Activated CD8-positive, alpha-beta memory T cell treated with anti-CD3 and anti-CD28 coated beads, Interleukin-2, amount 10 ng/mL, durations not matched to agents 7 days and 5 days (primary cell): ENCODE results near the gene ACTL8. TPM values are rescaled to one million over a fixed set of nuclear protein-coding genes. Genes with fewer than 3 reads are reported as not detected.

Experiments used
- ATAC-seq: fragments of 150-1000 bp; cut with Tn5 transposase; one replicate; pipeline ENCODE4 v1.10.0; 2021; ENCODE audit warnings: moderate library complexity
- CTCF ChIA-PET: fragments of 350-600 bp; sonication (Branson Sonifier 250); formaldehyde crosslinking; loops from one replicate; lab custom pipeline; 2021; ENCODE audit warnings: antibody characterized with exemption; lab: Charles Lee
- DNase-seq: peaks from one replicate; pipeline ENCODE4 v3.0.0-alpha.2; 2020
- H3K27ac Mint-ChIP-seq: one replicate; pipeline ENCODE4 v1.8.0; 2021; ENCODE audit warnings: mild to moderate bottlenecking, mixed read lengths
- H3K27me3 Mint-ChIP-seq: one replicate; pipeline ENCODE4 v1.8.0; 2021; ENCODE audit warnings: mixed read lengths
- H3K36me3 Mint-ChIP-seq: one replicate; pipeline ENCODE4 v1.8.0; 2021; ENCODE audit warnings: mild to moderate bottlenecking, mixed read lengths
- H3K4me1 Mint-ChIP-seq: one replicate; pipeline ENCODE4 v1.8.0; 2021; ENCODE audit warnings: mixed read lengths
- H3K4me3 Mint-ChIP-seq: one replicate; pipeline ENCODE4 v1.8.0; 2021; ENCODE audit warnings: mild to moderate bottlenecking, moderate library complexity, mixed read lengths
- H3K9me3 Mint-ChIP-seq: one replicate; pipeline ENCODE4 v1.8.0; 2022; ENCODE audit warnings: low read depth, mixed read lengths
- total RNA-seq, 2 experiments: library from RNA; stranded (reverse); gene quantifications; one replicate each; pipeline ENCODE4 v1.2.3, GENCODE V29; 2021

Gene ACTL8
- total RNA-seq, 2 experiments from 2014 or later, result not detected

DNA sequence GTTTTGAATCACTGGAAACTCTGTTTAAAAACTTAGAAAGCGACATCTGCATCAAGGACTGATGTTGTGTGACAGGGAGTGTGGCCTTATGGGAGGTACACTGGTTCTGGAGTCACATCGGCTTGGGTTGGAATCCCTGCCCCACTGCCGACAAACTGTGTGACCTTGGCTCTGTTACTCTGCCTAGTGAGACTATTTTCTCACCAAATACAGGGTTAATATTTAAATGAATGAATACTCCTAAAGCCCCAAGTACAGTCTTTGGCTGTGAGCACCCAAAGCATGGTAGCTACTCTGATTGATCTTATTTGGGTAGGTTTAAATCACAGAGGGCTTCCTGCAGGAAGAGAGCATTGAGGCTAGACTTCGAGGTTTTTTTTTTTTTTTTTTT lies 102.0 kb downstream of the ACTL8 start:
- Mint-ChIP-seq H3K4me1 (no peaks in the 10 kb centered on the region), H3K9me3 (no peaks in the 10 kb centered on the region), H3K27me3 (no peaks in the 10 kb centered on the region), H3K4me3 (no peak overlapping the region), H3K27ac (no peak overlapping the region), H3K36me3 (no peaks in the 10 kb centered on the region)
- DNase-seq (no peak), ATAC-seq (no peak)
- CTCF ChIA-PET, result no interaction called here

DNA sequence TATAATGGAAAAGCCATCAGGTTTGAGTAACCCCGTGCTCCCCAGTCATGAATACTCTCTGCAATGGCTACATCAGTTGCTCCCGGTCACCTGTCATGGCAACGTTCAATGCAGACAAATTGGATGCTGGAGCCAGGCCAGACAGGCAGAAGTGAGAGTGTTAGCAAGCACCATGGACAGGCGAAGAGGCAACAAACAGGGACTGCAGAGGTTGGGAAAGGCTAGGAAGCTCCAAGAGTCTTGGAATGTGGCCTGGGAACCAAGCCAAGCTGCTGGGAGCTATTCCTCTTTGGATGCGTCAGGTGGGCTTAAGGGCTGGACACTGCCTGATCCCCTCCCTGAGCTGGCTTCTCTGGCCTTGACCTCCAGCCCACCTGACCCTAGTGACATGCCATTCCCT lies 102.9 kb downstream of the ACTL8 start:
- Mint-ChIP-seq H3K36me3 (no peaks in the 10 kb centered on the region), H3K4me1 (no peaks in the 10 kb centered on the region), H3K4me3 (no peak overlapping the region), H3K27ac (no peak overlapping the region), H3K9me3 (no peaks in the 10 kb centered on the region), H3K27me3 (no peaks in the 10 kb centered on the region)
- ATAC-seq (no peak), DNase-seq (no peak)
- CTCF ChIA-PET, result no interaction called here

- Mint-ChIP-seq H3K36me3 (no peaks in the 10 kb centered on the region), H3K4me3 (no peak overlapping the region), H3K27ac (no peak overlapping the region), H3K27me3 (no peaks in the 10 kb centered on the region), H3K4me1 (no peaks in the 10 kb centered on the region), H3K9me3 (no peaks in the 10 kb centered on the region)
- ATAC-seq (no peak), DNase-seq (no peak)
- CTCF ChIA-PET, result no interaction called here
These were observed 105.7 kb downstream of the ACTL8 start for GRCh38 chr1:17860812-17861211.

DNA sequence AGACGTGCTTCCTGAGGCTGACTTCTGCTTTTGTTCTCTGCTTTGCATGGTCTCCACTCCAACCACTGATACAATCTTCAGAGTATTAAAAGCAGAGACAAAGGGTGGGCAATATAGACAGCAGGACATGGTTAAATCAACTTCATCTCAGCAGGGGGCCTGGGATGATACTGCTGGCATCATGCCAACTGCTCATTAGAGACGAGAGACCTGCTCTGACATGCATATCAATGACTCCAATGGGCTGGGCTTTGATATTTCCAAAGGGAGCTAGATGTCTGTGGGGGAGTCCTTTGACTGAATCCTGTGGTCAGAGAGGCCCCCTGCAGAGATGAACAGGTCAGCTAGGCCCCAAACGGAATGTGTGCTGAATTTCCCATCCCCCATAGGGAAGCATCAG lies 106.6 kb downstream of the ACTL8 start:
- ATAC-seq, result no peak
- Mint-ChIP-seq H3K27ac (no peak overlapping the region), H3K9me3 (no peaks in the 10 kb centered on the region), H3K4me1 (no peaks in the 10 kb centered on the region), H3K27me3 (no peaks in the 10 kb centered on the region), H3K4me3 (no peak overlapping the region), H3K36me3 (no peaks in the 10 kb centered on the region)
- DNase-seq, result no peak
- CTCF ChIA-PET, result no interaction called here

- CTCF ChIA-PET, result no interaction called here
- Mint-ChIP-seq H3K36me3 (no peaks in the 10 kb centered on the region), H3K4me1 (no peaks in the 10 kb centered on the region), H3K27me3 (no peaks in the 10 kb centered on the region), H3K9me3 (no peaks in the 10 kb centered on the region), H3K27ac (no peak overlapping the region), H3K4me3 (no peak overlapping the region)
- no peak for DNase-seq
- ATAC-seq, result no peak
These were observed 107.0 kb downstream of the ACTL8 start for GRCh38 chr1:17862121-17862520.

- DNase-seq (no peak), ATAC-seq (no peak)
- H3K9me3 Mint-ChIP-seq, result peaks cover 2% of the 10 kb centered on the region
- H3K27ac Mint-ChIP-seq, result no peak overlapping the region
- H3K27me3 Mint-ChIP-seq, result no peaks in the 10 kb centered on the region
- H3K4me3 Mint-ChIP-seq, result no peak overlapping the region
- no peaks in the 10 kb centered on the region for H3K36me3 Mint-ChIP-seq
- no peaks in the 10 kb centered on the region for H3K4me1 Mint-ChIP-seq
- CTCF ChIA-PET, result no interaction called here
These were observed 111.0 kb downstream of the ACTL8 start for GRCh38 chr1:17865912-17866739.

- H3K4me1 Mint-ChIP-seq, result no peaks in the 10 kb centered on the region
- ATAC-seq (no peak), DNase-seq (no peak)
- H3K27me3 Mint-ChIP-seq, result no peaks in the 10 kb centered on the region
- CTCF ChIA-PET, result no interaction called here
- peaks cover 2% of the 10 kb centered on the region for H3K9me3 Mint-ChIP-seq
- H3K27ac Mint-ChIP-seq, result no peak overlapping the region
- no peaks in the 10 kb centered on the region for H3K36me3 Mint-ChIP-seq
- no peak overlapping the region for H3K4me3 Mint-ChIP-seq
These were observed 111.6 kb downstream of the ACTL8 start for GRCh38 chr1:17866740-17867029.

GRCh38 chr1:17867470-17867869 lies 112.3 kb downstream of the ACTL8 start:
- CTCF ChIA-PET, result no interaction called here
- Mint-ChIP-seq H3K36me3 (no peaks in the 10 kb centered on the region), H3K9me3 (peaks cover 2% of the 10 kb centered on the region), H3K4me3 (no peak overlapping the region), H3K4me1 (no peaks in the 10 kb centered on the region), H3K27me3 (no peaks in the 10 kb centered on the region), H3K27ac (no peak overlapping the region)
- DNase-seq, result no peak
- ATAC-seq, result no peak

DNA sequence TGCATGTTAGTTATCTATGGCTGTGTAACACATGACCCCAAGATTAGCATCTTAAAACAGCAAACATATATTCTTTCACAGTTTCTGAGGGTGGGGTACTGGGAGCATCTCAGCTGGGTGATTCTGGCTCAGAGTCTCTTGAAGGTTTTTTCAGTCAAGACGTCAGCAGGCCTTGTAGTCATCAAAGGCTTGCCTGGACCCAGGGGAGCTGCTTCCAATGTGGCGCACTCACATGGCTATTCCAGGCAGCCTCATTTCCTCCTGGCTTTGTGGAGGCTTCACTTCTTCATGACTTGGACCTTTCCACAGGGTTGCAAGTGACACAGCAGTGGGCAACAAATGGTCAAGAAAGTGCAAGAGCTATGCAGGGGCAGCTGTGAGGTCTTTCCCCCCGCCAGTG lies 114.7 kb downstream of the ACTL8 start:
- H3K4me1 Mint-ChIP-seq, result no peaks in the 10 kb centered on the region
- no peaks in the 10 kb centered on the region for H3K27me3 Mint-ChIP-seq

GRCh38 chr1:17870679-17871078 lies 115.5 kb downstream of the ACTL8 start:
- Mint-ChIP-seq H3K36me3 (no peaks in the 10 kb centered on the region), H3K4me1 (no peaks in the 10 kb centered on the region), H3K27me3 (no peaks in the 10 kb centered on the region), H3K4me3 (no peak overlapping the region), H3K9me3 (peaks cover 2% of the 10 kb centered on the region), H3K27ac (no peak overlapping the region)
- CTCF ChIA-PET, result no interaction called here
- no peak for DNase-seq
- no peak for ATAC-seq

More for the DNA sequence above, 114.7 kb downstream of the ACTL8 start:
- Mint-ChIP-seq H3K9me3 (peaks cover 2% of the 10 kb centered on the region), H3K36me3 (no peaks in the 10 kb centered on the region), H3K27ac (no peak overlapping the region), H3K4me3 (no peak overlapping the region)
- ATAC-seq (no peak), DNase-seq (no peak)
- CTCF ChIA-PET, result interaction anchor here (0.6 kb wide), 1 partner anchor 19 kb away, joined by 3 read pairs; no protein-coding TSS in a partner anchor

DNA sequence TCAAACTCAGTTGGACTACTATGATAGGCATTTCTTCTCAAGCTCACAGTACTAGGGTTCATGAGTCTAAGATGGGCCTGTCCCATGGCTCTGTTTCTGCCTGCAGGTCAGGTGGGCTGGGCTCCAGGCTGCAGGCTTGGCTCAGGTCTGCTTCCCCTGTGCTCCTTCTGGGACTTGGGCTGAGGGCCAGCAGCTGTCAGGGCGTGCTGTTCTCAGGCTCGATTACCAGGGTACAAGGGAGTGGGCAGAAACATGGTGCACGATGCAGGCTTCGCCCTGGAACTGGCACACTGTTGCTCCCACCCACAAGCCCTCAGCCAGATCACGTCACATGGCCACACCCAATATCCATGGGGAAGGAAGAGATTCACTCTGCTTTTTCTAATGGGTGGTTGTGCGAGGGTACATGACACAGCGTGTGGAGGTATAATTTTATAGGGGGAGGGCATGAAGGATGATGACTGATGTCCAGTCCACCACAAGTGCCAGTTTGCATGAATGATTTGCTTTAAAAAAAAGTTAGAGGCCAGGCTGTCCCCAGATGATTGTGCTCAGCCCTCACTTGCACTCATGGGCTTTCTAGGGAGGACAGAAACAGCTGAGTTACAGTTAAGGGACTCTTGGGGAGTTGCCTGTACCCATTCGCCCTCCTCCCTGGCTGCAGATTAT lies 118.0 kb downstream of the ACTL8 start:
- Mint-ChIP-seq H3K9me3 (no peaks in the 10 kb centered on the region), H3K27me3 (no peaks in the 10 kb centered on the region), H3K36me3 (no peaks in the 10 kb centered on the region), H3K4me3 (no peak overlapping the region), H3K4me1 (no peaks in the 10 kb centered on the region), H3K27ac (no peak overlapping the region)
- ATAC-seq, result no peak
- no peak for DNase-seq
- CTCF ChIA-PET, result no interaction called here

- CTCF ChIA-PET, result no interaction called here
- ATAC-seq (no peak), DNase-seq (no peak)
- Mint-ChIP-seq H3K9me3 (no peaks in the 10 kb centered on the region), H3K4me1 (no peaks in the 10 kb centered on the region), H3K27ac (no peak overlapping the region), H3K27me3 (no peaks in the 10 kb centered on the region), H3K4me3 (no peak overlapping the region), H3K36me3 (no peaks in the 10 kb centered on the region)
These were observed 119.1 kb downstream of the ACTL8 start for GRCh38 chr1:17874231-17874630.

DNA sequence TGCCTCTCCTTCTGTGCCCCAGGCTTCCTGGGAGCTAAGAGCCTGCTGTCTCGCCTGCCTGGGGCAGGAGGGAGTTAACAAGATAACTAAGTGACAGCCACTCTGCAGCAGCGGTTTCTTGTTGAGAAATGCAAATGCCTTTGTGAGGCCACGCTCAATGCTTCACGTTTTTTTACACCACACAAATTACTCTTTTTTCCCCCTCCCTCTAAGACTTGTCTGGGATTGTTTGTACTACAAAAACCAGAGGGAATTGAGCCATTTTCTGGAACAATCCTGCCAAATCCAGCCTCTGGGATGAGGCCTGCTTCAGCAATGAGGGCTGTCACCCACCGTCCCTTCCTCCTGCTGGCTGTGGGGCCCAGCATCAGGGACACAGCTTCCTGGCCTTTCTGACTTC lies 119.6 kb downstream of the ACTL8 start:
- Mint-ChIP-seq H3K36me3 (no peaks in the 10 kb centered on the region), H3K4me1 (no peaks in the 10 kb centered on the region), H3K27me3 (no peaks in the 10 kb centered on the region), H3K4me3 (no peak overlapping the region), H3K27ac (no peak overlapping the region), H3K9me3 (no peaks in the 10 kb centered on the region)
- CTCF ChIA-PET, result no interaction called here
- ATAC-seq (no peak), DNase-seq (no peak)

- Mint-ChIP-seq H3K27me3 (no peaks in the 10 kb centered on the region), H3K27ac (no peak overlapping the region), H3K4me3 (no peak overlapping the region), H3K36me3 (no peaks in the 10 kb centered on the region), H3K9me3 (no peaks in the 10 kb centered on the region), H3K4me1 (no peaks in the 10 kb centered on the region)
- no peak for DNase-seq
- no peak for ATAC-seq
- CTCF ChIA-PET, result no interaction called here
These were observed 120.2 kb downstream of the ACTL8 start for GRCh38 chr1:17875171-17875881.
